GM12801 (cell line): ENCODE results near the gene TAF1B.

Experiments
- TF ChIP-seq, protein P1 (sequence below): IDR thresholded peaks from one replicate; pipeline ENCODE4 v1.5.1; 2011; ENCODE audit warnings: control low read depth; ENCODE audit not compliant: insufficient read length; ENCODE audit errors: extremely low read depth

Gene TAF1B

GRCh38 chr2:9895669-9896590 is 52.7 kb downstream of the TAF1B start:
- TF ChIP-seq, protein P1, sequence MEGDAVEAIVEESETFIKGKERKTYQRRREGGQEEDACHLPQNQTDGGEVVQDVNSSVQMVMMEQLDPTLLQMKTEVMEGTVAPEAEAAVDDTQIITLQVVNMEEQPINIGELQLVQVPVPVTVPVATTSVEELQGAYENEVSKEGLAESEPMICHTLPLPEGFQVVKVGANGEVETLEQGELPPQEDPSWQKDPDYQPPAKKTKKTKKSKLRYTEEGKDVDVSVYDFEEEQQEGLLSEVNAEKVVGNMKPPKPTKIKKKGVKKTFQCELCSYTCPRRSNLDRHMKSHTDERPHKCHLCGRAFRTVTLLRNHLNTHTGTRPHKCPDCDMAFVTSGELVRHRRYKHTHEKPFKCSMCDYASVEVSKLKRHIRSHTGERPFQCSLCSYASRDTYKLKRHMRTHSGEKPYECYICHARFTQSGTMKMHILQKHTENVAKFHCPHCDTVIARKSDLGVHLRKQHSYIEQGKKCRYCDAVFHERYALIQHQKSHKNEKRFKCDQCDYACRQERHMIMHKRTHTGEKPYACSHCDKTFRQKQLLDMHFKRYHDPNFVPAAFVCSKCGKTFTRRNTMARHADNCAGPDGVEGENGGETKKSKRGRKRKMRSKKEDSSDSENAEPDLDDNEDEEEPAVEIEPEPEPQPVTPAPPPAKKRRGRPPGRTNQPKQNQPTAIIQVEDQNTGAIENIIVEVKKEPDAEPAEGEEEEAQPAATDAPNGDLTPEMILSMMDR = no peak

DNA sequence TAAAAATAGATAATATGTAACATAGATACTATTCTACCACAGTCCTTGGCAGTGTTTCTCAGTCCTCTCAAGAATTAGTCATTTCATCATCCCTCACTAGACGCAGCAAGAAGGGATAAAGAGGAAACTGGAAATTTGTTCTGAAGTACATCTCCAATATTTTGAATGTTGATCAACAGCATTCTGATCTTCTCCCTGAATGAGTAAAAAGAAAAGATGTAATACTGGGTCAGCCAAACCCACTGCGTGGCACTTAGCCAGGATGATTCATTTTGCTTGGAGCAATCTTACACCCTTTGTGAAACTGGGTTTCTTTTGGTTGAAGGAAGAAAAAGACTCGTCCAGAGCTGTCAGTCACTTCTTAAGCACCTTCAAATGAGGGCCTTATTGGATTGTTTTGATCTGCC is 54.1 kb downstream of the TAF1B start:
- TF ChIP-seq, protein P1 = no peak

DNA sequence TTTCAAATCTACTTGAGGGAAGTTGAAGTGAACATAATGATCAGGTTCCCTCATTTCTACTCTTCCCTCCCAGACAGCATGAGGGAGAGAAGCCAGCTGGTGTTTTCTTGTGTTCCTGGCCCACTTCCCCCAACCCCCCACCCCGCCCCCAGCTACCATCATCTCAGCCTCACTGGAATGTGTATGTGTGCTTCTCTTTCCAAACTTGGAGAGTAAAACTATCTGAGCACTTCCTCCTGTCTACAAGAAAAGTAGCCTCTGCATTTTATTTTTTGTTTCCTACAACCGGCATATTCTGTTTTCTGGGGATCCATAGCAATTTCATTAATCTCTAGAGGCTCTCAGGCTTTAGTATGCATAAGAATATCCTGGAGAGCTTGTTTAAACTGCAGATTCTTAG is 54.6 kb downstream of the TAF1B start:
- TF ChIP-seq, protein P1 = no peak

- TF ChIP-seq, protein P1 = no peak
Measured at GRCh38 chr2:9905413-9905812, 62.1 kb downstream of the TAF1B start.

- TF ChIP-seq, protein P1 = no peak
Measured at GRCh38 chr2:9907402-9907801, 64.1 kb downstream of the TAF1B start.

- TF ChIP-seq, protein P1 = no peak
Measured at GRCh38 chr2:9908639-9909038, 65.4 kb downstream of the TAF1B start.

- TF ChIP-seq, protein P1 = no peak
Measured at GRCh38 chr2:9909106-9909505, 65.8 kb downstream of the TAF1B start.
